Stimulated activated CD8-positive, alpha-beta memory T cell treated with anti-CD3 and anti-CD28 coated beads, Interleukin-12 subunit alpha, Interleukin-12 subunit beta, amount 100 ng/mL, for 24 hours (primary cell): Measurements from ENCODE around the gene SLTM.
A peak's percentile ranks its signal among the peaks of the same experiment; 100 is the strongest.
"Not testable (repeated sequence)": the region's sequence is repeated elsewhere in the genome, so short reads cannot be mapped to it uniquely, and the experiment has no call there.

Experiments
- DNase-seq: peaks from one replicate; pipeline ENCODE4 v3.0.0-alpha.2; 2020; ENCODE audit errors: extremely low read depth

SLTM gene

DNA sequence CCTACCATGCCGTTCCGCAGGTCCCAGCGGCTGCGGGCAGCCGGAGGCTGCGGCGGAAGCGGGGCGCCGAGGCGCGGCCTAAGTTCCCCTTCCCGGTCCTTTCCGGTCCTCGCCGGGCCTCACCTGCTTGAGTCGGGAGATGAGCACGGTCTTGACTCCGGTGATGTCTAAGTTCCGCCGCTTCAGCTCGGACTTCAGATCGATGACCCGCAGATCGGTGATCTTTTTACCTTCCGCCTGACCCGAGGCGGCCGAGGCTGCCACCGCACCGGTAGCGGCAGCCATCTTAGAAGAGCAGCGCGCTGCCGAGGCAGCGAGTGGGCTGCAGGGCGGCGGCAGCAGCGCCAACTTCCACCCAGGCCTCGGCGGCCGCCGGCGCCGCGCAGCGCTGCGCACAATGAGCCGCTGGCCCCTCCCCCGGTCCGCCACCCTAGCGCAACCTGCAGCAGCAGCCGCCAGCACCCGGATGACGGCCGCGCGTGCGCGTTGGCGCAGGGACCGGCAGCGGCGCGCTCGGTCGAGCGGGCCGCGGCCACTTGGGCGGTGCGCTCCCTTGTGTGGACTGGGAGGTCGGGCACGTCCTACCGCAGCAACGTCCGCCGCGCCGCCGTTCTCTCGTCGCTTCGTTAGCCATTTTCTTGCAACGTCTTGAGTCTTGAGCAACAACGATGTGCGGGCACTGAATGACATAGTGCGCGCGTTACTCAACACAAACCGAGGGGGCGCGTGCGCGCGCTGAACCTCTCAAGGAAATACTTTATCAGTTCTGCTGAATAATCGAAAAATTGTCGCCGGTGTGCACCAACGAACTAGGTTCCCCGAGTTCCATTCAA lies at the start of gene SLTM:
Gene SLTM, minus strand, starts transcription at position 399 of the 833 bp plus-strand sequence. Its CDS starts 114 bp downstream, at position 285.
- DNase-seq: peak; percentile 86

DNA sequence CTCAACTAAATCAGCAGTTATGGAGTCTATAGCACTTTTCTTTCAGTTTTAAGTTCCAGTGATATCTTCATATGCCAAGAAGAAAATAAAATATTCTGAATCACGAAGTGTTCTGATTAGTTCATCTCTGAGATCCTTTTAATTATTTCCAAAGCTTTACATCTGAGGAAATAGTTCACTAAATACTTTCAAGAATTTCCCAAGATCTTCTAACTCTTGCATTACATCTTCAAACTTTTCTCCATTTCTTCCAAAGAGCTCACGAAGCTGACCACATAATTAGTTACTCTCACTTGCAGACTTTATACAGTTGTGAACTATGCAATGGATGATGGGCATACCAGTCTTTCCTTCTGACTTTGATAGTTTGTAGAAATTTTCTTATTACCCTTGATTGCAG lies 49.8 kb upstream of the SLTM start:
- no peak for DNase-seq

DNA sequence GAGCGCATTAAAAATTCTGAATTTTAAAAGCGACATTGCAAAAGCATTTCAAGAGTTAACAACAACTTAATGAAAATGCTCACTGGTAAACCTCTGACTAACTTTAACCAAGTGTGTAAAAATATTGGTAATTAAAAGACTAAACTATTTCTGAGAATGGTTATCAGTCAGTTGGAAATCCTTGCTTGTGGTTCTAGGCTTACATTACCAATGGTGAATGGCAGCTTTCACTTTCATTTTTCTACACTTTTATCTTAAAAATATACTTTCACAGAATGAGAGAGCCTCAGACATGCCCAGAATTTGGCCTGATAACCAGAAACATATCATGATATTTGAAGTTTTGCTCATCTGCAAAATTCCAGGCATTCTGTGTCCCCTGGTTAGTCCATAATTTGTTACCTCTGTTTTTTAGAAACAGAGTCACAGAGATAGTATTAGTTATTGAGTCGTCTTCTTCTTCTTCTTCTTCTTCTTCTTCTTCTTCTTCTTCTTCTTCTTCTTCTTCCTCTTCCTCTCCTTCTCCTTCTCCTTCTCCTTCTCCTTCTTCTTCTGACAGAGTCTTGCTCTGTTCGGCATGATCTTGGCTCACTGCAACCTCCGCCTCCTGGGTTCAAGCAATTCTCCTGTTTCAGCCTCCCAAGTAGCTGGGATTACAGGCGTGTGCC lies 48.5 kb upstream of the SLTM start:
- no peak for DNase-seq

DNA sequence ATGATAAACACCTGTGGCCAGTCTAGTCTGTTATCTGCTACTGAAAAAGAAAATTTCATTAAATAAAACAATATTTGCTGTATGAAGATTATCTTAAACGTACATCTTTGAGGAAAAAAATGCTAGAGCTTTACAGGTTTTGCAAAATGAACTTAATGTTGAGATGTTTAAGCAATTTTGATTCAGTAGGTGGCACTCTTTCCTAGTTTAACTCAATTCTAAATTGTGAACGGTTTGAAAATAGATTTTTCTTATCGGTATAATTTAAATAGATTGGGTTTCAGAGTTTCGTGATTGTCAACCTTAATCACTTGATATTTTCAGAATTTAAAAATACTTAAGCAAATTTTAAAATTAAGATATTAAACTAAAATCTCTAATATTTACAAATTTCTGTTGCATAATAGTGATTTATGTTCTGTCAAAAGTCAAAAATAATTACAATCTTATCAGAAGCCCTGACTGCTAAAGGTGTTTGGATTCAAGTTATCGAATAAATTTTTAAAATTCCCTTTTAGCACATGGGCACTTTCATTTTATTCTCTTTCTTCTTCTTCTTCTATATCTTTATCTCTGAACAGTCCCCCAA lies 47.0 kb upstream of the SLTM start:
- no peak for DNase-seq

DNA sequence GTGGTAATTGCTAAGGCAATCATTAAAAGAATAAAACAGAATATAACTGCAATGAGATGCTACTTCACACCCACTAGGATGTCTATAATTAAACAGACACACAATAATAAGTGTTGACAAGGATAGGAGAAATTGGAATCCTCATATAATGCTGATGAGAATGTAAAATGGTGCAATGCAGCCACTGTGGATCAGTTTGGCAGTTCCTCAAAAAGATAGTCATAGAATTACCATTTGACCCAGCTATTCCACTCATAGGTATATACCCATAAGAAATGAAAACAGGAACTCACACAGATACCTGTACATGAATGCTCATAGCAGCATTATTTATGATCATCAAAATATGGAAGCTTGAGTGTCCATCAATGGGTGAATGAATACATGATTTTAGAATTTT lies 44.4 kb upstream of the SLTM start:
- DNase-seq: no peak

DNA sequence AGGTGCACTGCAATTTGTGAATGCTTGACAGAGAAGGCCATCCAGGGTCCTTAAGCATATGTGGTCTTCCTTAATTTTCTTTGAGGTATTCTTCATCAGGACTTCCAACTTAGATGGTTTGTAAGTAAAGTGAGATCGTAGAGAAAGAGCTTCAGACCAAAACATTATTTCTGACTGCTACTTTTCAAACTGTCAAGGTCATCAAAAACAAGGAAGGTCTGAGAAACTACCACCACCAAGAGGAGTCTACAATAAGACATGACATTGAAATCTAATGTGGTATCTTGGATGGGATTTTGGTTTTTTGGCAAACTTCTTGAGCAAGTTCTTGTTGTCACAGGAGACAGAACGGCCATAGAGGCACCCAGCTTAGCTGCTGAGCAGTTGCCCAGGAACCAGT lies 34.0 kb upstream of the SLTM start:
- no peak for DNase-seq

DNA sequence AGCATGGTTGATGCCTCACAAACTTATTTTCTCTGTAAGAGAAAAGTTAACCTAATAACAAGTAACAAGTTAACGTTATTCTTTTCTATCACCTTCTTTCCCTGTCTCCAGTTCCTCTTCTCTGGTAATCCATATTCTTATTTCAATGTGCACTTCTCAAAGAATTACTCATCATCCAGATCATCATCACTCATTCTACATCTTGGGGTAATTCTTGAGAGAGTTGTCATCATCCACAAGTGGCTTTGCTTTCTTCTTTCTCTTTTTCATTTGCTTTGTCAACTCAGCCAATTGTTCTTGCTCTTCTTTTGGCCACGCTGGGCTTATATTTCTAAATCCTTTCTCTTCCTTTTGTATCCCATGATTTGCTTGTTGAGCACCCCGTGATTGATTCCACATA lies 33.2 kb upstream of the SLTM start:
- DNase-seq: no peak

DNA sequence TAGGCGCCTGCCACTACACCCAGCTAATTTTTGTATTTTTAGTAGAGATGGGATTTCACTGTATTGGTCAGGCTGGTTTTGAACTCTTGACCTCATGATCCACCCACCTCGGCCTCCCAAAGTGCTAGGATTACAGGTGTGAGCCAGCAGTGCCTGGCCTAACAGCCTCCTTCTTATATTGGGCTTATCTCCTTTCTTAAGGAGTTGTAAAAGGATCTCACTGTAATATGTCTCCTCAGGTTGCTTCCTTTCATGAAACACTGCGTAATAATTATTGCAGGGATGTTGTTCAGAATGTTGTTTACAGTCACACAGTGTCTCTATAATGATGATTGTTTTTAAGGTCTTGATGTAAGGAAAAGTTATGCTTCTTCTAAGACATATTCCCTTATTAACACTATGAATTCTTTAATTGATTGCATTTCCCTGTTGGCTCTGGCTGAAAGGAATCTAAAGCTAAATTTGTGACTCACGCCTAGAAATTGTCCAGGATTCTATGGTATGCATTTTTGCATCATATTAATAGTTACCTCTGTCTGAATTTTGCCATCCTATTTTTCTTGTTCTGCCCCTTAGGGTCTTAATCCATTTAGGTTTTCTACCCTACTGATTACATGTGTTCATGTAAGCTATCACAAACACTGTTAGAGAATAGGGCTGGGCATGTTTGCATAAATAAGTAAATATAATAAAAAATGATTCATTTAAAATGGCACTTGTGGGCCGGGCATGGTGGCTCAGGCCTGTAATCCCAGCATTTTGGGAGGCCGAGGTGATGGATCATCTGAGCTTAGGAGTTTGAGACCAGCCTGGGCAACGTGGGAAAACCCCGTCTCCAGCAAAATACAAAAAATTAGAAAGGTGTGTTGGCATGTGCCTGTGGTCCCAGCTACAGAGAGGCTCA lies 29.4 kb upstream of the SLTM start:
- DNase-seq: no peak

DNA sequence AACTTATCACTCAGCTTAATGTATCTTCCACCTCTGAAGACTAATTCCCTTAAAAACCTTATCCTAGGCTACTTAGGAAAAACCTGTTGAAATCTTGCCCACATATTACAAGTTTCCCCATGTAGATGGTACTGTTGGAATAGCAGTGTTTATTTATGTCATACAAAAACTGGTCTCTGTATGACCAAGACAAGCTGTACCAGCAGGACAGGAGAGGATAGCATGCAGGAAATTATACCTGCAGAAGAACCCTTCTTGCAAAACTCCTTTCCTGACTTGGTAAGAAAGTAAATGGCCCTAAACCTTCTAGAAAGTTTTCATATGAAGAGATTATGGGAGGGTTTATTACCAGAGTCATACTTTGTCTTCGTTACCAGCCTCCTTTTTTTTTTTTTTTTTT lies 28.7 kb upstream of the SLTM start:
- DNase-seq: no peak

DNA sequence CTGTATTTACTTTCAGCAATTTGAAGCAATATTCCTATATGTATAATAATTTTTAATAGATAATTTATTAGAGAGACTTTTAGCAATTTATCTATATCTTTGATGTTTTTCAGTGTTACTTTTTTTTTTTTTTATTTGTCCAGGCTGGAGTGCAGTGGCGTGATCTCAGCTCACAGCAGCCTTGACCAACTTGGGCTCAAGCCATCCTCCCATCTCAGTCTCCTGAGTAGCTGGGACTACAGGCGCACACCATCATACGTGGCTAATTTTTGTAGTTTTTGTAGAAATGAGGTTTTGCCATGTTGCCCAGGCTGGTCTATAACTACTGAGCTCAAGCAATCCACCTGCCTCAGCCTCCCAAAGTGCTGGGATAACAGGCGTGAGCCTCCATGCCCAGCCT lies 25.3 kb upstream of the SLTM start:
- no peak for DNase-seq

DNA sequence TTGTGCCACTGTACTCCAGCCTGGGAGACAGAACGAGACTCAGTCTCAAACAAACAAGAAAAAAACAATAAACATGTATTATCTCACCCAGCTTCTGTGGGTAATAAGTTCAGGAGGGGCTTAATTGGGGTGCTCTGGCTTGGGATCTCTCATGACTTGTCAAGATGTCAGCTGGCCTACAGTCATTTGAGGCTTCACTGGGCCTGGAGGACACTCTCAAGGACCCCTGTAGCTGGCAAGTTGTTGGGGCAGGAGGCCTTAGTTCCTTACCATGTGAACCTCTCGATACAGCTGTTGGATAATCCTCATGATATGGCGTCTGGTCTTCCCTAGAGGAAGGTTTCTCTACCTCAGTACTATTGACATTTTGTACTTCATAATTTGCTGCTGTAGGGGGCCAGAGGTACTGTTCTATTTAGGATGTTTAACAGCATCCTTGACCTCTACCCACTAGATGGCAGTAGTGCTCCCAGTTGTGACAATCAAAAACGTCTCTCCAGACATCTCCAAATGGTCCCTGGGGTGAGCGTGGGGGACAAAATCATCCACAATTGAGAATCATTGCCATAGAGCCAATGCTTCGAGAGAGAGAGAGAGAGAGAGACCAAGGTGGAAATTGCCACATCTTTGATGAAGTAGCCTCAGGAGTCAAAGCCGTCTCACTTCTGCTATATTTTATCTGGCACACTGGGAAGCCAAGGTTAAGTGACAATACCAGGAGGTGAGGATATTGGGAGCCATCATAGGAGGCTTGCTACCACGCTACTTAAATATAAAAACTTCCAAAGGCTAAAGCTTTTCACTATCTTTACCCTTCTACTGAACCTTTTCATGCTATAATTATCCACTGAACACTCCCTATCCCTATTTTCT lies 23.9 kb upstream of the SLTM start:
- DNase-seq: peak; percentile 12

DNA sequence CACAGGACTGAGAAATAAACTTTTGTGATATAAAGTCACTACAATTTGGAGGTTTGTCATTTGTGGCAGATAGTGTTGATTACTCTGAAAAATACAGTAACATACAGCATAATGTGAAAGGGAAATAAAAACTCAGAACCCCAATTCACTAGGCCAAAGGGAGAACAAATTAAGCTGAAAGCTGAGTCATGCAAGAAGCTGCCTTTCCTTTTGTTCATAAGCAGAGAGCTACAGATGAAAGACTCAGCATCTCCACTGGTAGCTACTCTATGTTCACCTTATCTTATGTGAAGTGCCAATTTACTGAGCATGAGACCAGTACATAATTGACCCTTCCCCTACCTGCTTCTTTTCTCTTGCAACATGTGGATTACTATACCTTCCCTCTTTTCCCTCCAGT lies 19.3 kb upstream of the SLTM start:
- DNase-seq: no peak

DNA sequence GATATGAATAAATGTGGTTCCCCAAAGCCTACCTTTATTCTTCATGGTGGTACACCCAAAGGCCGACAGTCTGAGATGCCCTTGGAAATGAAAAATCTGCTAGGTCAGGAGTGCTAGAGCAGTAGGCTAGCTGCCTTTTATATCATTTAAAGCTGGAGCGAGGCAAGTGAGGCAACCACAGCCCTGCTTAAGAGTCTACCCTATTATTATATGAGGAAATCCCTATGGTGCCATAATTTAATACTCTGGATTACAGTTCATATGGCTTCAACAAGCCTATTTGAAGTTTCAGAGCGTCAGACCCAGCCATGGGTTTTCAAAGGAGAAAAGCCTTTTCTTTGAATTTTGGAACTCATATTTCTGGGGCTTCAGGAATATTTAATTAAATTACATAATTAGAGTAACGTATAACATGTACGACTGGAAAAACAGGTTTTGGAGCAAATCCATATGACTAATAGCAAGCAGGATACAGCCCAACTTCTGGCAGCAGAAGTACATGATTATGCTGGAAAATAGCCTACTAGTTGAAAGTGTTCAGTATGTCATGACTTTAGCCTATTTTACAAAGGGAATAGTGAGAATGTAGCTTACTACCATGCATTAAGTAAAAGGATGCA lies 18.0 kb upstream of the SLTM start:
- DNase-seq: no peak

DNA sequence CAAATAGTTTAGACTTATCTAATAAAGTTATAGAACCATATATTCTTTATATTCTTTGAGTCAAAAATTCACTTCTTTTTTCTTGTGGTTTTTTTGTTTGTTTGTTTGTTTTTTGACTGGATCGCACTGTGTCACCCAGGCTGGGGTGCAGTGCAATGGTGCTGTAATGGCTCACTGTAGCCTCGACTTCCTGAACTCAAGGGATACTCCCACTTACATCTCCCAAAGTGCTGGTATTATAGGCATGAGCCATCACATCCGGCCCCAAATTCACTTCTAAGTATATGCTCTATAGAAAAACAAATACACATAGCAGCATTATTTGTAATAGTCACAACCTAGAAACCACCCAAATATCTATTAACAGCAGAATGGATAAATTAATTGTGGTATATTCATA lies 13.7 kb upstream of the SLTM start:
- no peak for DNase-seq

DNA sequence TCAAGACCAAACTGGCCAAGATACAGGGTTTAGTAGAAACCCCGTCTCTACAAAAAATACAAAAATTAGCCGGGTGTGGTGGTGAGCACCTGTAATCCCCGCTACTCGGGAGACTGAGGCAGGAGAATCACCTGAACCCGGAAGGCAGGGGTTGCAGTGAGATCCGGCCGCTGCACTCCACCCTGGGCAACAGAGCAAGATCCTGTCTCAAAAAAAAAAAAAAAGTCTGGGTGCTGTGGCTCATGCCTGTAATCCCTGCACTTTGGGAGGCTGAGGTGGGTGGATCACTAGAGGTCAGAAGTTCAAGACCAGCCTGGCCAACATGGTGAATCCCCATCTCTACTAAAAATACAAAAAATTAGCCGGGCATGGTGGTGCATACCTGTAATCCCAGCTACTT lies 1.5 kb upstream of the SLTM start:
- DNase-seq: not testable (repeated sequence)

DNA sequence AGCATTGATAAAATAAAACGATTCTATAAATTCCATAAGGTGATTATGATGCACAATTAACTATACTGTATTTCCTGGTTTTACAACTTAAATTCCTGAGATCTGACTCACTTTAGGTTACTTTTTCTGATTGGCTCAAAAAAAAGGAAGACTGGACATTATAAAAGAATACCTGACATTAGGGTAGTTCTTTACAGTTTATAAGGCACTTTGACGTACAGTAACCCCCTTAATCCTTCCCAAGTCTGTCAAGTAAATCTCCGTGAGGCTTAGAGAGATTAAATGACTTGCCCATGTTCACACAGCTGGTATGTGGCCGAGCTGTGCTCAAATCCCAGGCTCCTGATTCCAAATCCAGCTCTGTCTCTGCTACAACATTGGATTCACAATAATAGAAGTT lies 1.0 kb upstream of the SLTM start:
- DNase-seq: no peak

DNA sequence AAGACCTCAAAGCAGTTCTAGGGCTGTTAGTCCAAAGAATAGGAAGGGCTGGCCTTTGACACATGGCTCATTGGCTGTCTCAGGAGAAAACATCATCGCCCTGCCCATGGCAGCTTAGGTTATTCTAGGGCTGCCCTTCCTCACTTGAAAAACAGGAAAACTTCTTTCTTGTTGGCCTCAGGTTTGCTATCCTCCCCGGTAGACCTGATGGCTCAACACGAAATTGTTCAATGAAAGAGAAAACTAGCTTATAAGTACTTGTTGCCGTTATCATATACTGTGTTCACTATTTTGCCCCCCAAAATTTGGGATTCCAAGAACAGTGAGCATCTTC lies 602 bp upstream of the SLTM start:
- DNase-seq: no peak

DNA sequence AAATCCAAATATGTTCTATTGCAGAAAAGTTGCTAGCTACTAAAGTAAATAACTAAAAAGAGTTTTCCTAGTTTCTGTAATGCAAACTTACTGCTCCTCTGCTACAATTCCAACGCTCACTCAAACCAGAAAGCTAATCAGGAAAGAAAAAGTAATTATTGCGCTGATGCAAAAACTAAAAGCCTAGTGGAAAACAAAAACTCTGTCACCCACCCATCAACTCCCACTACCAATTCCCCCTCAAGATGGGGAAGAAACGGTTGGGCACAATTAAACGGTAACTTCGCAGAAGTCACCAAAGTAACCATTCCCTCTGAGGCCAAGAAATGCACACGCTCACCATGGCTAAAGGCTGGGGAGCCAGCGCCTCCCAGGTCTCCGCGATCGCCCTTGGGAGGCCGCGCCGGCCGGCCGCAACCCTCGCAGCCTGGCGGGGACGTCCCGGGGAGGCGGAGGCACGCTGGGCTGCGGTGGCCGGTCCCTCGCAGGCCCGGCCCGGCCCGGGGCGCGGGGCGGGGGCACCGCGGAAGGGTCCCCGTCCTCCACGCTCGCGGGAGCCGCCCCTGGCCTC lies 684 bp downstream of the SLTM start:
- DNase-seq: no peak

DNA sequence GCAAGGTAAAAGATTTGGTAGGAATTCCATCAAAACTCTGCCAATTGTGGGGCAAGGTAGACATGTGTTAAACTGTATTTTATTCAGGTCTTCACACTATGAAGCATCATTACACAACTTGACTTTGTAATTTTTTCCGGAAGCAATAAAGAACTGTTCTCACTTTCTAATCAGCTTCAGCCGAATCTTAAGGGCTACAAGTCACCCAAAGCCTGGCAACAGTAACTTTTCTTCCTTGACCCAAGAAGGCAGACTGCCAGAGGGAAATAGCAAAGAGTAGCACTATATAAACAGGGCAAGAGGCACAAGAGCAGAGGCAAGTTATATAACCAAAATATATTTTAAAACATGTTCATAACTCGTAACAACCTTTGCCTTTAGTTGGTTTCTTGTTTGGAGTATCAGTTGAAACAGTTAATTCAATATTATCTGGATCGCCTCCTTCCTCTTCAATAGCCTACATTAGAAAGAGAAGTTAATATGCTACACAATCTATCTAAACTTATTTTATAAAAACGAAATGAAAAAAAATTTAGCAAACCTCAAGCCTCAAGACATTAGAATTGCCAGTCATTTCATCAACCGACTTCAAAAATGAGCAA lies 1.4 kb downstream of the SLTM start:
- no peak for DNase-seq

DNA sequence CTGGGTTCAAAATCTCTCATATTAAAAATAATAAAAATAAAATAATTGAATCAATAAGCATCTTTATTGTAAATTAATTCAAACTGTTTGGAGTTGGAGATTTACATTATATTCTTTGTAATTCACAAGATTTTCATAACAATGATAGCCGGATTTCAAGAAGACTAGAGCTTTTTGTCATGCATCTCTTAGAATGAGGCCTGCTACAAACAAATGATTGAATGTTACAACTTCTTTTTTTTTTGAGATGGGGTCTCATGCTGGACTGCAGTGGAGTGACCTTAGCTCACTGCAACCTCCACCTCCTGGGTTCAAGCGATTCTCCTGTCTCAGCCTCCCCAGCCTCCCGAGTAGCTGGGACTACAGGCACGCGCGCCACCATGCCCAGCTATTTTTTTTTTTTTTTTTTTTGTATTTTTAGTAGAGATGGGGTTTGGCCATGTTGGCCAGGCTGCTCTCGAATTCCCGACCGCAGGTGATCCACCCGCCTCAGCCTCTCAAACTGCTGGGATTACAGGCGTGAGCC lies 3.5 kb downstream of the SLTM start:
- no peak for DNase-seq
